Neuronal stem cell (in vitro differentiated cells): ENCODE measurements around the gene SLC1A5.
"Not testable (repeated sequence)": the region's sequence is repeated elsewhere in the genome, so short reads cannot be mapped to it uniquely, and the experiment has no call there.

Experiments used
- DNase-seq: peaks from one replicate; pipeline ENCODE4 v3.0.0-alpha.2; 2013; ENCODE audit warnings: low spot score
- H2AFZ ChIP-seq: one replicate; pipeline ENCODE4 v1.6.1; 2013; ENCODE audit warnings: mild to moderate bottlenecking, low read length, inconsistent platforms
- H2AK5ac ChIP-seq: 2 replicates; pipeline ENCODE4 v1.6.1; 2013; ENCODE audit warnings: low read depth, mild to moderate bottlenecking, inconsistent platforms, low read length, moderate library complexity, mixed read lengths
- H2BK120ac ChIP-seq: 2 replicates; pipeline ENCODE4 v1.6.1; 2013; ENCODE audit warnings: low read depth, mild to moderate bottlenecking, inconsistent platforms, low read length, moderate library complexity, mixed read lengths
- H2BK12ac ChIP-seq: one replicate; pipeline ENCODE4 v1.6.1; 2013; ENCODE audit warnings: low read length, inconsistent platforms
- H2BK15ac ChIP-seq: 2 replicates; pipeline ENCODE4 v1.6.1; 2013; ENCODE audit warnings: mild to moderate bottlenecking, low read length, inconsistent platforms, mixed read lengths
- H2BK5ac ChIP-seq: one replicate; pipeline ENCODE4 v1.6.1; 2013; ENCODE audit warnings: inconsistent platforms, mild to moderate bottlenecking, low read length, moderate library complexity
- H3K14ac ChIP-seq: one replicate; pipeline ENCODE4 v1.6.1; 2013; ENCODE audit warnings: low read length, inconsistent platforms
- H3K18ac ChIP-seq: 2 replicates; pipeline ENCODE4 v1.6.1; 2013; ENCODE audit warnings: low read length, inconsistent platforms
- H3K23ac ChIP-seq: 2 replicates; pipeline ENCODE4 v1.6.1; 2013; ENCODE audit warnings: low read depth, mild to moderate bottlenecking, mixed read lengths, low read length, inconsistent platforms; ENCODE audit not compliant: poor library complexity
- H3K27ac ChIP-seq: replicated peaks from 3 replicates; pipeline ENCODE4 v1.5.1; 2013; ENCODE audit warnings: low read length, inconsistent platforms
- H3K27me3 ChIP-seq, 3 experiments: 2 replicates each; pipeline ENCODE4 v1.6.1; 2013; ENCODE audit warnings: low read length in 3 of 3, mild to moderate bottlenecking in 2 of 3, inconsistent platforms in 1 of 3, low read depth in 1 of 3, mixed read lengths in 1 of 3, moderate library complexity in 1 of 3; ENCODE audit not compliant: control insufficient read depth in 3 of 3, insufficient read depth in 3 of 3
- H3K36me3 ChIP-seq, 2 donors: replicated peaks in 1 of 2; 2 replicates each; pipeline ENCODE4 v1.6.1; 2013; ENCODE audit warnings: low read length in 2 of 2; ENCODE audit not compliant: control insufficient read depth in 2 of 2, insufficient read depth in 2 of 2
- H3K4ac ChIP-seq: 2 replicates; pipeline ENCODE4 v1.6.1; 2013; ENCODE audit warnings: inconsistent platforms, mild to moderate bottlenecking, low read length, moderate library complexity
- H3K4me1 ChIP-seq, 2 donors: 1 replicate in 1 of 2; 2 replicates in 1 of 2; pipeline ENCODE4 v1.6.1; 2013; ENCODE audit warnings: low read length in 2 of 2, low read depth in 1 of 2; ENCODE audit not compliant: control insufficient read depth in 2 of 2, insufficient read depth in 1 of 2
- H3K4me2 ChIP-seq: one replicate; pipeline ENCODE4 v1.6.1; 2013; ENCODE audit warnings: mild to moderate bottlenecking, low read length, inconsistent platforms; ENCODE audit not compliant: insufficient read depth, poor library complexity, severe bottlenecking
- H3K4me3 ChIP-seq, 2 donors: 2 replicates each; pipeline ENCODE4 v1.5.1; 2013; ENCODE audit warnings: low read length in 2 of 2, mild to moderate bottlenecking in 2 of 2, inconsistent platforms in 1 of 2, moderate library complexity in 1 of 2
- H3K79me1 ChIP-seq: one replicate; pipeline ENCODE4 v1.6.1; 2013; ENCODE audit warnings: low read depth, mild to moderate bottlenecking, inconsistent platforms, low read length, moderate library complexity
- H3K9ac ChIP-seq: one replicate; pipeline ENCODE4 v1.6.1; 2013; ENCODE audit warnings: mild to moderate bottlenecking, low read depth, low read length, inconsistent platforms; ENCODE audit not compliant: poor library complexity
- H3K9me3 ChIP-seq, 2 donors: replicated peaks in 1 of 2; 2 replicates each; pipeline versions ENCODE3 to v1.6.1; 2013; ENCODE audit warnings: low read length in 2 of 2, mild to moderate bottlenecking in 2 of 2, inconsistent platforms in 1 of 2, low read depth in 1 of 2, mixed read lengths in 1 of 2, moderate library complexity in 1 of 2; ENCODE audit not compliant: control insufficient read depth in 2 of 2, insufficient read depth in 1 of 2
- H4K8ac ChIP-seq: one replicate; pipeline ENCODE4 v1.6.1; 2013; ENCODE audit warnings: low read depth, mild to moderate bottlenecking, inconsistent platforms, low read length, moderate library complexity
- H4K91ac ChIP-seq: one replicate; pipeline ENCODE4 v1.6.1; 2013; ENCODE audit warnings: low read length, low read depth, mild to moderate bottlenecking, inconsistent platforms; ENCODE audit not compliant: poor library complexity
- WGBS, 2 donors: extraction: QIAGEN DNeasy Blood & Tissue Kit; methylation state at CpG; one replicate each; pipeline ENCODE4 v1.1.7; 2013; ENCODE audit warnings: missing lambda C conversion rate in 2 of 2, mixed read lengths in 1 of 2; ENCODE audit not compliant: insufficient read length in 2 of 2, insufficient replicate concordance in 1 of 2; ENCODE audit errors: extremely low coverage in 2 of 2; 5-methylcytosine and 5-hydroxymethylcytosine counted together

The SLC1A5 gene

GRCh38 chr19:46772170-46773017, 16.0 kb downstream of the SLC1A5 start:
- H3K79me1 ChIP-seq, result no peaks in the 10 kb centered on the region

GRCh38 chr19:46768746-46769145, 19.6 kb downstream of the SLC1A5 start:
- H3K4ac ChIP-seq, H3K18ac ChIP-seq, H2AFZ ChIP-seq, H3K4me3 ChIP-seq, H3K14ac ChIP-seq, H2BK15ac ChIP-seq, H3K79me1 ChIP-seq, H2BK12ac ChIP-seq, H2AK5ac ChIP-seq, H3K9me3 ChIP-seq, H2BK120ac ChIP-seq, DNase-seq, H2BK5ac ChIP-seq, H3K27me3 ChIP-seq, H3K23ac ChIP-seq, H4K8ac ChIP-seq, H4K91ac ChIP-seq, H3K9ac ChIP-seq, H3K4me1 ChIP-seq, H3K4me2 ChIP-seq: not testable (repeated sequence)
- no CpG with 5 or more reads among the region's 4 CpGs for WGBS, 2 donors
- peaks cover 0 to 11% of the 10 kb centered on the region in 2 donors for H3K36me3 ChIP-seq
- H3K27ac ChIP-seq, result peak overlapping the region; percentile 34

More at GRCh38 chr19:46772170-46773017, 16.0 kb downstream of the SLC1A5 start:
- H3K18ac ChIP-seq, result no peak overlapping the region
- H3K9ac ChIP-seq, result no peak overlapping the region
- no peak overlapping the region for H3K14ac ChIP-seq
- H2BK12ac ChIP-seq, result no peak overlapping the region
- H3K23ac ChIP-seq, result no peak overlapping the region
- peaks cover 22 to 46% of the 10 kb centered on the region in 2 donors for H3K36me3 ChIP-seq
- no peak overlapping the region for H4K8ac ChIP-seq
- DNase-seq, result no peak
- H2BK15ac ChIP-seq, result no peak overlapping the region
- H3K9me3 ChIP-seq, result no peaks in the 10 kb centered on the region
- H3K4me1 ChIP-seq, result peaks cover 0 to 2% of the 10 kb centered on the region in 2 donors
- H2BK5ac ChIP-seq, result no peak overlapping the region
- H3K27ac ChIP-seq, result no peak overlapping the region
- H3K4me3 ChIP-seq, result no peak overlapping the region
- no CpG with 5 or more reads among the region's 12 CpGs for WGBS, 2 donors
- no peak overlapping the region for H2AK5ac ChIP-seq
- no peak overlapping the region for H3K4me2 ChIP-seq
- no peak overlapping the region for H2BK120ac ChIP-seq
- H3K4ac ChIP-seq, result no peak overlapping the region
- no peaks in the 10 kb centered on the region for H3K27me3 ChIP-seq
- H2AFZ ChIP-seq, result no peak overlapping the region
- H4K91ac ChIP-seq, result no peak overlapping the region

GRCh38 chr19:46766569-46767317, 21.7 kb downstream of the SLC1A5 start:
- Histone ChIP-seq H2BK15ac (no peak overlapping the region), H3K14ac (peak overlapping the region; percentile 0), H3K4me3 (peak overlapping the region in 1 of 2 donors; percentile 17), H3K79me1 (no peaks in the 10 kb centered on the region), H3K27ac (no peak overlapping the region), H2BK5ac (no peak overlapping the region), H2AFZ (no peak overlapping the region), H3K4ac (no peak overlapping the region), H2BK120ac (no peak overlapping the region), H3K23ac (no peak overlapping the region), H3K9ac (no peak overlapping the region), H3K4me2 (no peak overlapping the region), H3K27me3 (no peaks in the 10 kb centered on the region), H3K4me1 (peaks cover 0 to 2% of the 10 kb centered on the region in 2 donors), H2BK12ac (no peak overlapping the region), H4K91ac (no peak overlapping the region), H3K36me3 (no peaks in the 10 kb centered on the region), H3K18ac (no peak overlapping the region), H2AK5ac (no peak overlapping the region), H3K9me3 (no peaks in the 10 kb centered on the region), H4K8ac (no peak overlapping the region)
- no CpG with 5 or more reads among the region's 18 CpGs for WGBS, 2 donors
- no peak for DNase-seq

- Histone ChIP-seq H3K27me3 (no peaks in the 10 kb centered on the region), H2BK120ac (no peak overlapping the region), H2BK5ac (no peak overlapping the region), H3K79me1 (no peaks in the 10 kb centered on the region), H2AFZ (no peak overlapping the region), H3K9ac (no peak overlapping the region), H3K18ac (no peak overlapping the region), H3K4me2 (no peak overlapping the region), H4K91ac (no peak overlapping the region), H3K14ac (no peak overlapping the region), H3K9me3 (no peaks in the 10 kb centered on the region), H3K23ac (no peak overlapping the region), H2BK15ac (no peak overlapping the region), H2BK12ac (no peak overlapping the region), H3K36me3 (no peaks in the 10 kb centered on the region), H4K8ac (peak overlapping the region; percentile 17), H3K4me3 (no peak overlapping the region), H3K27ac (no peak overlapping the region), H3K4ac (no peak overlapping the region), H3K4me1 (peaks cover 0 to 2% of the 10 kb centered on the region in 2 donors), H2AK5ac (no peak overlapping the region)
- no peak for DNase-seq
- WGBS, 2 donors, result no CpG with 5 or more reads among the region's 11 CpGs
Observed at GRCh38 chr19:46764817-46765291, 23.5 kb downstream of the SLC1A5 start.
